ENCODE data around the gene DCUN1D2. TPM values are rescaled to one million over a fixed set of nuclear protein-coding genes. Genes with fewer than 3 reads are reported as not detected.

Gene DCUN1D2
- total and polyA plus RNA-seq, 10 of the 15 experiments (the other 5 are each of a cell fraction or from before 2014, with no cell fraction given), result 2.5 to 23.6 (median 9.3) TPM

- no peak overlapping the region for H2AFZ ChIP-seq (ENCODE audit: control insufficient read depth, low read depth, low read length)
- in situ Hi-C loops (cut with MboI) (no loop called here), intact Hi-C loops (cut with micrococcal nuclease; ENCODE audit: unreplicated experiment) (no loop called here)
- H3K79me2 ChIP-seq (ENCODE audit: control insufficient read depth, insufficient read depth, low read length), result no peaks in the 10 kb centered on the region
- BruUV-seq (replicated peaks), result no TSS peak
- 93% methylated on average over 14 of the region's 22 CpGs for WGBS (ENCODE audit: insufficient coverage, insufficient replicate concordance, low lambda C conversion rate, missing lambda C conversion rate)
- DNase-seq (ENCODE audit: low read depth, low spot score), result no peak
- no peak overlapping the region for H3K9ac ChIP-seq (ENCODE audit: control insufficient read depth, insufficient read depth, low read length)
- H3K4me3 ChIP-seq, result no peak overlapping the region
- H3K4me1 ChIP-seq (ENCODE audit: control insufficient read depth, insufficient read depth, low read length), result no peaks in the 10 kb centered on the region
- SMC1A ChIA-PET (ENCODE audit: uncharacterized antibody, unreplicated experiment), result no interaction called here
- ATAC-seq, result no peak
- CTCF ChIA-PET, result no interaction called here
- FAIRE-seq, result no peak
- H3K36me3 ChIP-seq (ENCODE audit: control insufficient read depth in 2 of 2, insufficient read depth in 2 of 2, low read length in 1 of 2), result no peaks in the 10 kb centered on the region
- POLR2A ChIA-PET, result no interaction called here
- no peak for TF ChIP-seq ZNF274 (IDR thresholded peaks at IDR 0.05; ENCODE audit: insufficient read depth, insufficient read length)
- TF ChIP-seq HDAC2 (IDR thresholded peaks at IDR 0.05), result no peak
- no peak for TF ChIP-seq RFX5 (IDR thresholded peaks at IDR 0.05; ENCODE audit: low read depth, low read length)
- no peak for TF ChIP-seq ZNF217 (IDR thresholded peaks at IDR 0.05)
- no peak for TF ChIP-seq ZBTB33 (IDR thresholded peaks at IDR 0.05)
- H3K9me3 ChIP-seq (replicated peaks; ENCODE audit: control insufficient read depth, insufficient read depth, low read length), result no peaks in the 10 kb centered on the region
- H4K20me1 ChIP-seq (ENCODE audit: control insufficient read depth, insufficient read depth), result no peaks in the 10 kb centered on the region
- no peaks in the 10 kb centered on the region for H3K27me3 ChIP-seq (replicated peaks in 1 of 2; ENCODE audit: control insufficient read depth in 2 of 2, insufficient read depth in 2 of 2, low read length in 1 of 2)
- RAD21 ChIA-PET (ENCODE audit: unreplicated experiment), result no interaction called here
- no peak overlapping the region for H3K27ac ChIP-seq (ENCODE audit: control insufficient read depth, insufficient read depth)
- H3K4me2 ChIP-seq (ENCODE audit: control insufficient read depth, insufficient read depth), result no peak overlapping the region
Measured at GRCh38 chr13:113431171-113431570, 59.3 kb downstream of the DCUN1D2 start.

DNA sequence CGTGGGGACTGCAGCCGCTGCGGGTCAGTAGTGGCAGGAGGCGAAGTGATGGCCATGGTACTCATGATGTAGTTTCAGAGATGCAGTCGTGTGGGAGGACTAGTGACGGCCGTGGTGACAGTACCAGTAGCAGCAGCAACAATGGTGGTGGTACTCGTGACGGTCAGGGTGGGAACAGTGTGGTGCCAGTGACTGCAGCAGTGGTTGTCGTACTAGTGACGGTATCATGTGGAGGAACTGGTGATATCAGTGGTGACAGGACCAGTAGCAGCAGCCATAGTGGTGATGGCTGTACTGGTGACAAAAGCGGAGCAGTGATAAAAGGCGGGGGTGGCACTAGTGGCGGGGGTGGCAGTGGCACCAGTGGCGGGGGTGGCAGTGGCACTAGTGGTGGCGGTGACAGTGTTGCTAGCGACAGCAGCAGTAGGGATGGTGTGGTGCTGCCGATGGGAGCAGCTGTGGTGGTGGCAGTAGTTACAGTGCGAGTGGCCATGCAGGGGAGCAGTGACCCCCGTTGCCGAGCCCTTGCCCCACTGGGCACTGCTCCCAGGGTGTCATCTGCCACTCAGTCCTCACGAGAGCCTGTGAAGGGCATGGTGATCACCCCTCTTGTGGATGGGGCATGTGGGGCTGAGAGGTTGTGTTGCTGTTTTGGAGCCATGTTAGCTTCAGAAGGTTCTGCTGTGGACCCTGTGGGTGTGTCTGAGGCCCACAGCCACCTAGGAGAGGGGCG, 60.0 kb downstream of the DCUN1D2 start:
- POLR2A ChIA-PET, result no interaction called here
- no TSS peak for BruUV-seq (replicated peaks)
- Histone ChIP-seq H3K36me3 (ENCODE audit: control insufficient read depth in 2 of 2, insufficient read depth in 2 of 2, low read length in 1 of 2) (no peaks in the 10 kb centered on the region), H2AFZ (ENCODE audit: control insufficient read depth, low read depth, low read length) (no peak overlapping the region), H3K4me3 (no peak overlapping the region), H3K9ac (ENCODE audit: control insufficient read depth, insufficient read depth, low read length) (no peak overlapping the region), H3K79me2 (ENCODE audit: control insufficient read depth, insufficient read depth, low read length) (no peaks in the 10 kb centered on the region), H3K9me3 (replicated peaks; ENCODE audit: control insufficient read depth, insufficient read depth, low read length) (no peaks in the 10 kb centered on the region), H4K20me1 (ENCODE audit: control insufficient read depth, insufficient read depth) (no peaks in the 10 kb centered on the region), H3K27ac (ENCODE audit: control insufficient read depth, insufficient read depth) (no peak overlapping the region), H3K27me3 (replicated peaks in 1 of 2; ENCODE audit: control insufficient read depth in 2 of 2, insufficient read depth in 2 of 2, low read length in 1 of 2) (no peaks in the 10 kb centered on the region), H3K4me2 (ENCODE audit: control insufficient read depth, insufficient read depth) (no peak overlapping the region), H3K4me1 (ENCODE audit: control insufficient read depth, insufficient read depth, low read length) (no peaks in the 10 kb centered on the region)
- WGBS (ENCODE audit: insufficient coverage, insufficient replicate concordance, low lambda C conversion rate, missing lambda C conversion rate), result 69% methylated on average over 23 of the region's 23 CpGs
- CTCF ChIA-PET, result no interaction called here
- SMC1A ChIA-PET (ENCODE audit: uncharacterized antibody, unreplicated experiment), result no interaction called here
- DNase-seq (ENCODE audit: low read depth, low spot score) (no peak), ATAC-seq (no peak), FAIRE-seq (no peak)
- RAD21 ChIA-PET (ENCODE audit: unreplicated experiment), result no interaction called here
- in situ Hi-C loops (cut with MboI), result no loop called here
- intact Hi-C loops (cut with micrococcal nuclease; ENCODE audit: unreplicated experiment), result no loop called here
- no peak for TF ChIP-seq TAF1 (IDR thresholded peaks at IDR 0.05; ENCODE audit: borderline replicate concordance, low read depth, low read length)
- TF ChIP-seq BCL3 (IDR thresholded peaks at IDR 0.05; ENCODE audit: borderline replicate concordance, insufficient read depth, low read depth, low read length, poor library complexity, severe bottlenecking), result no peak
- TF ChIP-seq ETV6 (conservative IDR thresholded peaks at IDR 0.05 in 1 of 2, IDR thresholded peaks at IDR 0.05 in 1 of 2; ENCODE audit: borderline replicate concordance in 1 of 2, low read depth in 1 of 2), result no peak
- TF ChIP-seq, protein P1, sequence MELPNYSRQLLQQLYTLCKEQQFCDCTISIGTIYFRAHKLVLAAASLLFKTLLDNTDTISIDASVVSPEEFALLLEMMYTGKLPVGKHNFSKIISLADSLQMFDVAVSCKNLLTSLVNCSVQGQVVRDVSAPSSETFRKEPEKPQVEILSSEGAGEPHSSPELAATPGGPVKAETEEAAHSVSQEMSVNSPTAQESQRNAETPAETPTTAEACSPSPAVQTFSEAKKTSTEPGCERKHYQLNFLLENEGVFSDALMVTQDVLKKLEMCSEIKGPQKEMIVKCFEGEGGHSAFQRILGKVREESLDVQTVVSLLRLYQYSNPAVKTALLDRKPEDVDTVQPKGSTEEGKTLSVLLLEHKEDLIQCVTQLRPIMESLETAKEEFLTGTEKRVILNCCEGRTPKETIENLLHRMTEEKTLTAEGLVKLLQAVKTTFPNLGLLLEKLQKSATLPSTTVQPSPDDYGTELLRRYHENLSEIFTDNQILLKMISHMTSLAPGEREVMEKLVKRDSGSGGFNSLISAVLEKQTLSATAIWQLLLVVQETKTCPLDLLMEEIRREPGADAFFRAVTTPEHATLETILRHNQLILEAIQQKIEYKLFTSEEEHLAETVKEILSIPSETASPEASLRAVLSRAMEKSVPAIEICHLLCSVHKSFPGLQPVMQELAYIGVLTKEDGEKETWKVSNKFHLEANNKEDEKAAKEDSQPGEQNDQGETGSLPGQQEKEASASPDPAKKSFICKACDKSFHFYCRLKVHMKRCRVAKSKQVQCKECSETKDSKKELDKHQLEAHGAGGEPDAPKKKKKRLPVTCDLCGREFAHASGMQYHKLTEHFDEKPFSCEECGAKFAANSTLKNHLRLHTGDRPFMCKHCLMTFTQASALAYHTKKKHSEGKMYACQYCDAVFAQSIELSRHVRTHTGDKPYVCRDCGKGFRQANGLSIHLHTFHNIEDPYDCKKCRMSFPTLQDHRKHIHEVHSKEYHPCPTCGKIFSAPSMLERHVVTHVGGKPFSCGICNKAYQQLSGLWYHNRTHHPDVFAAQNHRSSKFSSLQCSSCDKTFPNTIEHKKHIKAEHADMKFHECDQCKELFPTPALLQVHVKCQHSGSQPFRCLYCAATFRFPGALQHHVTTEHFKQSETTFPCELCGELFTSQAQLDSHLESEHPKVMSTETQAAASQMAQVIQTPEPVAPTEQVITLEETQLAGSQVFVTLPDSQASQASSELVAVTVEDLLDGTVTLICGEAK (IDR thresholded peaks at IDR 0.05; ENCODE audit: borderline replicate concordance), result no peak
